RWPE2 (cell line): Measurements from ENCODE around the gene TUBD1.
"Not testable (repeated sequence)": the region's sequence is repeated elsewhere in the genome, so short reads cannot be mapped to it uniquely, and the experiment has no call there.

Experiments used
- ATAC-seq: fragments of 200-7000 bp; cut with Tn5 transposase; 3 replicates; pipeline ENCODE4 v1.9.1; 2021; ENCODE audit warnings: low read depth
- DNase-seq: peaks from one replicate; pipeline ENCODE4 v3.0.0-alpha.2; 2020; ENCODE audit warnings: low spot score
- H3K27ac ChIP-seq: fragments of 450-650 bp; 2 replicates; pipeline ENCODE4 v1.5.1; 2017; ENCODE audit warnings: mild to moderate bottlenecking; ENCODE audit not compliant: poor library complexity, severe bottlenecking
- H3K27me3 ChIP-seq: fragments of 250-450 bp; sonication (Bioruptor Pico); 2 replicates; pipeline ENCODE4 v1.5.1; 2021; ENCODE audit warnings: mild to moderate bottlenecking, moderate library complexity; ENCODE audit not compliant: insufficient read depth, poor library complexity, severe bottlenecking
- H3K36me3 ChIP-seq: fragments of 250-450 bp; sonication (Bioruptor Pico); 2 replicates; pipeline ENCODE4 v1.5.1; 2020; ENCODE audit warnings: low read depth, mild to moderate bottlenecking, moderate library complexity
- H3K4me1 ChIP-seq: fragments of 250-450 bp; sonication (Bioruptor Pico); 2 replicates; pipeline ENCODE4 v1.5.1; 2021; ENCODE audit warnings: mild to moderate bottlenecking, moderate library complexity; ENCODE audit not compliant: insufficient read depth, poor library complexity, severe bottlenecking
- H3K4me3 ChIP-seq: fragments of 250-450 bp; sonication (Bioruptor Pico); 2 replicates; pipeline ENCODE4 v1.5.1; 2021; ENCODE audit warnings: mild to moderate bottlenecking, moderate library complexity; ENCODE audit not compliant: severe bottlenecking
- H3K9me3 ChIP-seq: fragments of 250-450 bp; sonication (Bioruptor Pico); 2 replicates; pipeline ENCODE4 v1.5.1; 2021; ENCODE audit warnings: mild to moderate bottlenecking, moderate library complexity; ENCODE audit not compliant: severe bottlenecking
- TF ChIP-seq, protein P1 (sequence below): fragments of 450-650 bp; IDR thresholded peaks from one replicate; pipeline ENCODE4 v1.5.1; 2017; ENCODE audit warnings: mild to moderate bottlenecking, moderate library complexity; ENCODE audit not compliant: poor library complexity, severe bottlenecking

Gene TUBD1

DNA sequence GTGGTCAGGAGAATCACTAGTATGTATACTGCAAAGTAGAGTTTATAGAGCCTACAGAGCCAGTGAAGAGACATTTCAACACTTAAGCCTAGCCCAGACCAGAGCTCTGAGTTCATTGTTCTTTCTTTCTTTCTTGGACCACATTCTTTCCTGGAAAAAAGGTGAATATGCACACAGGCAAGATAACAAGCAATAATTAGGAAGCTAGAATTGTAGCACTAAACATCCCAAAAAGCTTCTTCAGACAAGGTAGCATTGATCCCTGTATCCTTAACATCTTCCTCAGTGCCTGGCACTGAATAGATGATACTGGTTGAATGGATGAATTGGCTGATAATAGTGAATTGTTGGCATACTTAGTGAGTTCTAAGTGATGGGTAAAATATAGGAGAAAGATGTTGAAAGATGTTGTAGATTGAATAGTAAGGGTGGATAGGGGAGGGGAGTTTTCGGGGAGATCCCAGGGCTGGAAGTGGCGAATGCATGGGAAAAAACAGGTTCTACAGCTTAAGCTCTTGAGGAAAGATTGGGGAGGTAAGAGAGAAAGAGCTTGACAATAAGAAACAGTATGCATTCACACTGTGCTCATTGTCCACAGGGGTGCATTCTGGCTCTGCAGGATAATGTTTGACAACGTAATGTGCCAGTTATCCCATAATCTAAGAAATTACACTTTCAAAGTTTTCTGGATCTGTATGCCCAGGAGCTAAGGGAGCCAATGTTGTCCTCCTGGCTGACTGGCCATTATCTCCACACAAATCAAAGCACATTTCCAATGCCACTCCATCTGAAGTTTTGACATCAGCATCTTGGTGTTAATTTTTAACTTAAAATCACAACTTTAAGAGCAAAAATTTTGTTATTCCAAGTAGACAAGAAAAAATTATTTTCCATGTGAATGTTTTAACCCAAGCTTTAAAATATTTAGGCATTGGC is 35.6 kb downstream of the TUBD1 start:
- ATAC-seq (no peak), DNase-seq (no peak)
- Histone ChIP-seq H3K4me3 (no peak overlapping the region), H3K36me3 (peaks cover 10% of the 10 kb centered on the region), H3K27ac (peak overlapping the region; percentile 87), H3K9me3 (no peaks in the 10 kb centered on the region), H3K4me1 (peaks cover 40% of the 10 kb centered on the region), H3K27me3 (no peaks in the 10 kb centered on the region)
- TF ChIP-seq, protein P1, sequence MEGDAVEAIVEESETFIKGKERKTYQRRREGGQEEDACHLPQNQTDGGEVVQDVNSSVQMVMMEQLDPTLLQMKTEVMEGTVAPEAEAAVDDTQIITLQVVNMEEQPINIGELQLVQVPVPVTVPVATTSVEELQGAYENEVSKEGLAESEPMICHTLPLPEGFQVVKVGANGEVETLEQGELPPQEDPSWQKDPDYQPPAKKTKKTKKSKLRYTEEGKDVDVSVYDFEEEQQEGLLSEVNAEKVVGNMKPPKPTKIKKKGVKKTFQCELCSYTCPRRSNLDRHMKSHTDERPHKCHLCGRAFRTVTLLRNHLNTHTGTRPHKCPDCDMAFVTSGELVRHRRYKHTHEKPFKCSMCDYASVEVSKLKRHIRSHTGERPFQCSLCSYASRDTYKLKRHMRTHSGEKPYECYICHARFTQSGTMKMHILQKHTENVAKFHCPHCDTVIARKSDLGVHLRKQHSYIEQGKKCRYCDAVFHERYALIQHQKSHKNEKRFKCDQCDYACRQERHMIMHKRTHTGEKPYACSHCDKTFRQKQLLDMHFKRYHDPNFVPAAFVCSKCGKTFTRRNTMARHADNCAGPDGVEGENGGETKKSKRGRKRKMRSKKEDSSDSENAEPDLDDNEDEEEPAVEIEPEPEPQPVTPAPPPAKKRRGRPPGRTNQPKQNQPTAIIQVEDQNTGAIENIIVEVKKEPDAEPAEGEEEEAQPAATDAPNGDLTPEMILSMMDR, result no peak

- DNase-seq, H3K9me3 ChIP-seq, H3K36me3 ChIP-seq, ATAC-seq, H3K4me3 ChIP-seq, H3K27me3 ChIP-seq: not testable (repeated sequence)
- H3K27ac ChIP-seq, result peak overlapping the region; percentile 87
- peaks cover 48% of the 10 kb centered on the region for H3K4me1 ChIP-seq
Observed at GRCh38 chr17:59853919-59854729, 38.6 kb downstream of the TUBD1 start.

DNA sequence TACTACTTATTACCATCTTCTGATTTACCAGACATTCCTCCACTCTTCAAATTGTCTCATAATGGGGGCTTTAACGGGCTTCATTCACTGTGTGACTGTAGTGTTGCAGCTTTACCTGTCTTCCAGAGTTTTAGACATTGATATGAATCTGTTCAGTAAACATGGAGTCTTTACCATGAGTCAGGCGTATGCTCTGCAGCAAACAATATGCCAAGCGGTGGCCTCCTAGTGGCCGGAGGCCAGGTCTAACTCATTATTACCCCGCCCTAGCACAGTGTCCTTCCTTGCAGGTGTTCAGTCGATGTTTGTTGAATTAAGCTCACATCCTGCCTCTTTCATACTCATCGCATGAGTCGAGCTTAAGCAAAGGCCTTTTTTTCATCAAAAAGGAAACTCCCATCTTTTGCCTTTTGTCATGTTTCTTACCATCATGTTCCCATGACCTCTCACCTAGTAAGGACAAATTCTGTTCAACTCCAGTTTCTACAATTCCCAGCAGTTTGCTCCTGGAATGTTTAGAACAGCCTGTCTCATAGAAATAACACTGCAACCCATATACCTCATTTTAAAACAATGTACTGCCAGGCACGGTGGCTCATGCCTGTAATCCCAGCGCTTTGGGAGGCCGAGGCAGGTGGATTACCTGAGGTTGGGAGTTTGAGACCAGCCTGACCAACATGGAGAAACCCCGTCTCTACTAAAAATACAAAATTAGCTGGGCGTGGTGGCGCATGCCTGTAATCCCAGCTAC is 39.4 kb downstream of the TUBD1 start:
- DNase-seq (peak; percentile 93), ATAC-seq (peak; percentile 91)
- H3K27ac ChIP-seq, result peak overlapping the region; percentile 87
- H3K4me1 ChIP-seq, result peaks cover 48% of the 10 kb centered on the region
- H3K9me3 ChIP-seq, result no peaks in the 10 kb centered on the region
- H3K27me3 ChIP-seq, result no peaks in the 10 kb centered on the region
- H3K4me3 ChIP-seq, result no peak overlapping the region
- TF ChIP-seq, protein P1, result peak; percentile 92
- no peaks in the 10 kb centered on the region for H3K36me3 ChIP-seq

DNA sequence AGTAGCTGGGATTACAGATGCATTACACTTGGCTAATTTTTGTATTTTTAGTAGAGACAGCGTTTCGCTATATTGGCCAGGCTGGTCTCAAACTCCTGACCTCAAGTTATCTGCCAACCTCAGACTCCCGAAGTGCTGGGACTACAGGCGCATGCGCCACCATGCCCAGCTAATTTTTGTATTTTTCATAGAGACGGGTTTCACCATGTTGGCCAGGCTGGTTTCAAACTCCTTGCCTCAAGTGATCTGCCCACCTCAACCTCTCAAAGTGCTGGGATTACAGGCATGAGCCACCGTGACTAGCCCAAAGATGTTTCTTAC is 39.9 kb downstream of the TUBD1 start:
- H3K9me3 ChIP-seq, H3K4me3 ChIP-seq, ATAC-seq, DNase-seq, H3K36me3 ChIP-seq, H3K27me3 ChIP-seq: not testable (repeated sequence)
- peaks cover 48% of the 10 kb centered on the region for H3K4me1 ChIP-seq
- H3K27ac ChIP-seq, result peak overlapping the region; percentile 87

- ATAC-seq, result peak; percentile 20; the same call in 2 of the 3 replicates
- peaks cover 57% of the 10 kb centered on the region for H3K4me1 ChIP-seq
- peak; percentile 43 for DNase-seq
- no peaks in the 10 kb centered on the region for H3K9me3 ChIP-seq
- no peaks in the 10 kb centered on the region for H3K36me3 ChIP-seq
- H3K27ac ChIP-seq, result peak overlapping the region; percentile 87
- H3K4me3 ChIP-seq, result no peak overlapping the region
- TF ChIP-seq, protein P1, result no peak
- H3K27me3 ChIP-seq, result no peaks in the 10 kb centered on the region
Observed at GRCh38 chr17:59851439-59852375, 41.0 kb downstream of the TUBD1 start.

GRCh38 chr17:59850311-59850710 is 42.4 kb downstream of the TUBD1 start:
- DNase-seq, result peak; percentile 5
- H3K4me1 ChIP-seq, result peaks cover 60% of the 10 kb centered on the region

More at GRCh38 chr17:59850311-59850710, 42.4 kb downstream of the TUBD1 start:
- not testable (repeated sequence) for H3K9me3 ChIP-seq, H3K36me3 ChIP-seq, ATAC-seq, H3K27me3 ChIP-seq, H3K4me3 ChIP-seq
- peak overlapping the region; percentile 100 for H3K27ac ChIP-seq
